Neural crest cell (in vitro differentiated cells): ENCODE data around the gene PRR7. TPM values are rescaled to one million over a fixed set of nuclear protein-coding genes. Genes with fewer than 3 reads are reported as not detected.

ENCODE experiments used
- DNase-seq: peaks from one replicate; pipeline ENCODE4 v3.0.0; 2021; ENCODE audit warnings: low read depth, mixed read lengths, low spot score
- H3K27ac Mint-ChIP-seq: one replicate; pipeline ENCODE4 v1.8.0; 2021; ENCODE audit warnings: mild to moderate bottlenecking, mixed read lengths; ENCODE audit not compliant: unreplicated experiment
- H3K27me3 Mint-ChIP-seq: 2 replicates; pipeline ENCODE4 v1.8.0; 2021; ENCODE audit warnings: low read depth, mild to moderate bottlenecking, mixed read lengths
- H3K36me3 Mint-ChIP-seq: 2 replicates; pipeline ENCODE4 v1.8.0; 2021; ENCODE audit warnings: low read depth, mild to moderate bottlenecking, mixed read lengths
- H3K4me1 Mint-ChIP-seq: 2 replicates; pipeline ENCODE4 v1.8.0; 2021; ENCODE audit warnings: mixed read lengths
- H3K4me3 Mint-ChIP-seq: one replicate; pipeline ENCODE4 v1.8.0; 2021; ENCODE audit warnings: mild to moderate bottlenecking, mixed read lengths
- H3K9me3 Mint-ChIP-seq: 2 replicates; pipeline ENCODE4 v1.8.0; 2021; ENCODE audit warnings: mixed read lengths
- total RNA-seq: library from RNA; stranded (reverse); gene quantifications from 2 replicates; pipeline ENCODE4 v1.2.1, GENCODE V29; 2021
- TF ChIP-seq, protein P1 (sequence below): fragments of 200-600 bp; sonication (generic); conservative IDR thresholded peaks from 2 replicates; pipeline ENCODE4 v1.5.0; 2021; ENCODE audit warnings: antibody characterized with exemption, mild to moderate bottlenecking

PRR7 gene
- total RNA-seq, 1 donor from 2014 or later, result 19.0 TPM

DNA sequence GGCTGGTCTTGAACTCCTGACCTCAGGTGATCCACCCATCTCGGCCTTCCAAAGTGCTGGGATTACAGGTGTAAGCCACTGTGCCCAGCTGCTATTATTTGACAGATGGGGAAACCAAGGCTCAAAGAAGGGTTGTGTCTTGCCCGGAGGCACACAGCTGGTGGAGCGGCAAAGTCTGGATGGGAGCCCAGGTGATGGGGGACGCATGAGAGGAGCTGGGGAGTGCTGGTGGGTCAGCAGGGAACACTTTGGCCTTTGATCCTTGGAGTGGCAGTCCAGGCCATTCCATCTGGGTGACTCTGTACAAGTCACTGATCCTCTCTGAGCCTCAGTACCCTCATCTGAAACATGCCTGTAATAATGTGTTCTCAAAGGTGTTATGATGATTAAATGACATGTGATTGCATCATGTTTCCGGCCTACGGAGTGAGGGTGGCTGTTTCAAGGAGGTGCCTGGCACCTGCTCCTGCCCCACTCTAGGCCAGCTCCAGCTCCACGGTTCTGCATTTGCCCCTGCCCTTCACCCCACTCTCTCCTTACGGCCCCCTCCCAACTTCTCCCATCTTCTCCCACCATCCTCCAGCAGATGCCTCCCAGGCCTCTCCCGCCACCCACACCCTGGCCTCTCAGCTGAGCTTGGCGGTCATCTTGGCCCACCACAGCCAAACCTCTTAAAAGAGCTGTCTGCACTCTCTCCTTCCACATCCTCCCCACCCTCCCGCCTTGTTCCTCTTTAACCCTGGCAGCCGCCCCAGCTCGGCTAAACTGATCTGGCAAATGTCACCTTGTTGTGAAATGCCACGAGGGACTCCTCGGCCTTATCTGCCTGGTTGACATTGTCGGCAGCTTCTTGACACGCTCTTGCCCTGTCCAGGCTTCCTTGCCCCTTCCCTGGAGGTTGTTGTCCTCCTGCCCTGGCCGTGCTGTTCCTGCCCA, 32.4 kb downstream of the PRR7 start:
- peak overlapping the region; percentile 74 for H3K4me3 Mint-ChIP-seq
- TF ChIP-seq, protein P1, sequence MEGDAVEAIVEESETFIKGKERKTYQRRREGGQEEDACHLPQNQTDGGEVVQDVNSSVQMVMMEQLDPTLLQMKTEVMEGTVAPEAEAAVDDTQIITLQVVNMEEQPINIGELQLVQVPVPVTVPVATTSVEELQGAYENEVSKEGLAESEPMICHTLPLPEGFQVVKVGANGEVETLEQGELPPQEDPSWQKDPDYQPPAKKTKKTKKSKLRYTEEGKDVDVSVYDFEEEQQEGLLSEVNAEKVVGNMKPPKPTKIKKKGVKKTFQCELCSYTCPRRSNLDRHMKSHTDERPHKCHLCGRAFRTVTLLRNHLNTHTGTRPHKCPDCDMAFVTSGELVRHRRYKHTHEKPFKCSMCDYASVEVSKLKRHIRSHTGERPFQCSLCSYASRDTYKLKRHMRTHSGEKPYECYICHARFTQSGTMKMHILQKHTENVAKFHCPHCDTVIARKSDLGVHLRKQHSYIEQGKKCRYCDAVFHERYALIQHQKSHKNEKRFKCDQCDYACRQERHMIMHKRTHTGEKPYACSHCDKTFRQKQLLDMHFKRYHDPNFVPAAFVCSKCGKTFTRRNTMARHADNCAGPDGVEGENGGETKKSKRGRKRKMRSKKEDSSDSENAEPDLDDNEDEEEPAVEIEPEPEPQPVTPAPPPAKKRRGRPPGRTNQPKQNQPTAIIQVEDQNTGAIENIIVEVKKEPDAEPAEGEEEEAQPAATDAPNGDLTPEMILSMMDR, result no peak
- H3K36me3 Mint-ChIP-seq, result peaks cover 6% of the 10 kb centered on the region
- DNase-seq, result no peak
- no peak overlapping the region for H3K27ac Mint-ChIP-seq
- H3K27me3 Mint-ChIP-seq, result peaks cover 11% of the 10 kb centered on the region
- peaks cover 41% of the 10 kb centered on the region for H3K4me1 Mint-ChIP-seq
- no peaks in the 10 kb centered on the region for H3K9me3 Mint-ChIP-seq

DNA sequence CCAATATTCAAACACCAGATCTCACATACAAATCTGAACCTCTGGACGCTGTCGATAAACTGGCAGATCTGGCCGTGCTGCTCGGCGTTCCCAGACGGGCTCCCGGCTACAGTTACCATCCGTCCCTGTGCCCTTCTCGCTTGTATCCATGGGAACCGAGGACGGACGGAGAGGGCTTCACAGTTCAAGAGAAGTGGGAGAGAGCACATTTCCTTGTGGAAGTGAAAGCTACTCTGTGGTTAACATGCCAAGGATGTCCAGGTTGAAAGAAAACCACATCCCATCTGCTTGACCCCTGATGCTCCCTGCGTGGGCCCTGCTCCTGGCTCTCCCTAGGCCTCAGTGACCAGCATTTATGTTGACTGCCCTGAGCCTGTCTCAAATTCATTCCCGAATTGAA, 33.2 kb downstream of the PRR7 start:
- Mint-ChIP-seq H3K27ac (peak overlapping the region; percentile 86), H3K27me3 (peaks cover 8% of the 10 kb centered on the region)

GRCh38 chr5:177482359-177482795, 35.8 kb downstream of the PRR7 start:
- Mint-ChIP-seq H3K4me3 (peak overlapping the region; percentile 27), H3K9me3 (no peaks in the 10 kb centered on the region), H3K27ac (peak overlapping the region; percentile 62), H3K4me1 (peaks cover 20% of the 10 kb centered on the region), H3K27me3 (peaks cover 3% of the 10 kb centered on the region), H3K36me3 (no peaks in the 10 kb centered on the region)
- no peak for DNase-seq
- TF ChIP-seq, protein P1, result no peak

More for the DNA sequence above, 33.2 kb downstream of the PRR7 start:
- peak overlapping the region; percentile 74 for H3K4me3 Mint-ChIP-seq
- no peak for DNase-seq
- TF ChIP-seq, protein P1, result no peak
- H3K36me3 Mint-ChIP-seq, result peaks cover 3% of the 10 kb centered on the region
- H3K9me3 Mint-ChIP-seq, result no peaks in the 10 kb centered on the region
- H3K4me1 Mint-ChIP-seq, result peaks cover 33% of the 10 kb centered on the region

GRCh38 chr5:177483042-177483441, 36.4 kb downstream of the PRR7 start:
- no peak overlapping the region for H3K27ac Mint-ChIP-seq
- no peak for DNase-seq
- H3K36me3 Mint-ChIP-seq, result no peaks in the 10 kb centered on the region
- no peaks in the 10 kb centered on the region for H3K27me3 Mint-ChIP-seq
- no peak overlapping the region for H3K4me3 Mint-ChIP-seq
- no peaks in the 10 kb centered on the region for H3K9me3 Mint-ChIP-seq
- peaks cover 14% of the 10 kb centered on the region for H3K4me1 Mint-ChIP-seq
- TF ChIP-seq, protein P1, result no peak

- TF ChIP-seq, protein P1, result no peak
- H3K4me1 Mint-ChIP-seq, result peaks cover 9% of the 10 kb centered on the region
- no peak for DNase-seq
- no peaks in the 10 kb centered on the region for H3K27me3 Mint-ChIP-seq
- H3K4me3 Mint-ChIP-seq, result peak overlapping the region; percentile 56
- H3K9me3 Mint-ChIP-seq, result no peaks in the 10 kb centered on the region
- H3K36me3 Mint-ChIP-seq, result no peaks in the 10 kb centered on the region
- H3K27ac Mint-ChIP-seq, result peak overlapping the region; percentile 84
Measured at GRCh38 chr5:177483994-177484901, 37.6 kb downstream of the PRR7 start.
